ELF-1 (cell line): Measurements from ENCODE around the gene PLA2G4A.
"Not testable (repeated sequence)": the region's sequence is repeated elsewhere in the genome, so short reads cannot be mapped to it uniquely, and the experiment has no call there.

Experiments
- DNase-seq: peaks from one replicate; pipeline ENCODE4 v3.0.0-alpha.2; 2016; ENCODE audit warnings: low read depth, low spot score

The PLA2G4A gene

DNA sequence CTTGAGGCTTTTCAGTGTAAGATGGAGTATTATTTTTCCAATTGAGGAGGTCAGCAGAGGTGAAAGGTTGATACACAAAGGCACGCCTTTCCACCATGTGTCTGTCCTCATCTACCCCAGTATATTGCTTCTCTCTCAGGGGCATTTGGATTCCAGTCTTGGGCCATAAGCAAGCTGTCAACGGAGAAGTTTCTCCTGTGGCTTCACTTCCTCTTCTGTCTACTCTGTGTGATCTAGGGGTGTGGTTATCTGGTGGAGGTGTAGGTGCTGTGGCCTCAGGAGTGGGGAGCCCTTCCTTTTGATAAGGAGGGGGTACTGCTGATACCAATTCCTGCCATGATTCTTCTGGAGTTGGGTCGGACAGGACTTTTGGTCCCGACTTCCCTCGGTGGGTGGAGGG is 92.6 kb downstream of the PLA2G4A start:
- DNase-seq = not testable (repeated sequence)

DNA sequence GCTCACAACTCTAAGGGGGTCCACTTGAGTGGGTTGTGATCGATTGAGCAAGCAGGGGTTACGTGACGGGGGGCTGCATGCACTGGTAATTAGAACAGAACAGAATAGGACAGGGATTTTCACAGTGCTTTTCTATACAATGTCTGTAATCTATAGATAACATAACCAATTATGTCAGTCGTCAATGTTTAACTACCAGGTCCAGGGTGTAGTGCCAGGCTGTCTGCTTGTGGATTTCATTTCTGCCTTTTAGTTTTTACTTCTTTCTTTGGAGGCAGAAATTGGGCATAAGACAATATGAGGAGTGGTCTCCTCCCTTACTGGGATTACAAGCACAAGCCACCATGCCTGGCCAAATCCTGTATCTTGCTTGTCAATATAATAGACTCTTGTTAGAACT is 94.1 kb downstream of the PLA2G4A start:
- DNase-seq = not testable (repeated sequence)

DNA sequence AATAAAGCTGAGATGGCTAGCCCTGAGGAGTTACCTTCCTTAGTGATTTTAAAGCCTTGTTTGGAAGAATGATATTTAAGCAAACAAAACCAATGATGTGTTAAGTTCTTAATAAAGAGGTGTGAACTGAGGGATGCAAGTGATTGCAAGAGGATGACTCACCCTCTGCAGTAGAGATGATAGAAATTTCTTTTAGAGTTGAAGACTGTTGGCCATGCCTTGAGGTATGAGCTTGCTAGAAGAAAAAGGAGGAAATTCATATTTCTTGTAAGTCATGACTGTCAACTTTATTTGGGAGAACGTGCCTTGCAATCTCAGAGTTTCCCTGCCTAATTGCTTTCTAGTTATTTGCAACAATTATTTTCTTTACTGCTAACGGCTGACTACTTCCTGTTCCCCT is 94.7 kb downstream of the PLA2G4A start:
- DNase-seq = no peak

DNA sequence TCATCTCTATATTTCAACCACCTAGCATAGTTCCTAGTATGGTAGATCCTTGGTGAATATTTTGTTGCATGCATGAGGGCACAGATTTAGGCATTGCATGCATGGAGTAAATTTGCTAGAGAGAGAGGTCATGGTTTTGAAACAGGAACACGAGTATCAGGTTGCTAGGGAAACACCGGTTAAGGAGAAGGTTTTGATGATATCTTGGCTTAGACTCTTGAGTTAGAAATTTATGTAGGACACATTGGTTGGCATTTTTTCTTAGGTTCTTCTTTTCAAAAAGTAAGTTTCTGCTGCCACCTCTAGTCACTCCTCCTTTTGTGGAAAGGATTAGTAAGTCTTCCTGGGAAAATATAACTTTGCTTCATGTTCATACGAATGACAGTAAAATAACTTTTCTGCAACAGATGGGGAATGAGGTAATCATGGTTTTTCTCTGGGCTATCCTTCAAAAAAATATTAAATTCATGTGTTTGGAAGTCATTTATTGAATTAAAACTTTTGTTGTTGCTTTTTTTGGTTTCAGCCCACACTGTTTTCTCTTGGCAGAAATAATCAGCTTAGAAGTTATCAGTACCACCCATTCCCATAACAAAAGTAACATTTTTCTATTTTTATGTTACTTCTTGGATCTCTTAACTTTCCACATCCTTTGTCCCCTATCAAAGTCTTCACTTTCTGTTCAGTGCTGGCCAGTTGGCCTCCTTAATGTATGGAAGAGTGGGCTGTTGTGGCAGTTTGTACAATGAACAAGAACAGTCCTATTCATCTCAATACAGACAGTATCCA is 97.3 kb downstream of the PLA2G4A start:
- no peak for DNase-seq

DNA sequence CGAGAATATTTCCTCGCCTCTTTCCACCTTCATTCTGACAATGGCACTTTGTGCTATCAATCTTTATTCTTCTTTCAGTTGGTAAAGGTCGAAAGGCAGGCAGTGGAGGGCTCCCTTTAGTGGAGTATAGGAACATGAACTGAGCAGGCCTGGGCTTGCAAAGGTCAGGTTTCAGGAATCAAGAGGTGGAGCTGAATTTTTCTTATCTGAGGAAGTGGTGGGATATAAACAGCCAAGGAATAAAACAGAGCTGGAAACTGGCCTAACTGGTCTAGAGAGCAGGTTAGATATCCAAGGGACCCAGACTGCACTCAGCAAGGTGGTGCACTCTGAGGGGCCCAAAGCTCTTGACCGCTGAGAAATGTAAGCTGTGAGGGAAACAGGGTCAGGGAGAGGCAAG is 99.1 kb downstream of the PLA2G4A start:
- peak; percentile 52 for DNase-seq

DNA sequence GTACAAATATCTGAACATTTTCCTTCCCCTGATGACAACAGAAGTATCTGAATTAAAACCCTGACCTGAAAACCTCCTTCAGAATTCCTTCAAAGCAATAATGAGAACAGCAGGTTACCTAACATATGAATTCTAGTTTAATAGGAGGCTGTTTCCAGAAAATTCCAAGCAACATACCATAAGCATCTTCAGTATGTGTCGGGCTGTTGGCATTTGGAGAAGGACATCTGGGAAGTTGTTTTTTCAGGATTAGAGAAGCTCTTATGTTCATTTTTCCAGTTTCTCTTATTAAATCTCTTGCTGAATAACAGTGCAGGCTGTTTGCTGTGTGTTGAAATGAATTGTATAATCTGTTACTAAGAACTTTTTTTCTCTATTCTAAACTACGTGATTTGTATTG is 101.5 kb downstream of the PLA2G4A start:
- DNase-seq = no peak

DNA sequence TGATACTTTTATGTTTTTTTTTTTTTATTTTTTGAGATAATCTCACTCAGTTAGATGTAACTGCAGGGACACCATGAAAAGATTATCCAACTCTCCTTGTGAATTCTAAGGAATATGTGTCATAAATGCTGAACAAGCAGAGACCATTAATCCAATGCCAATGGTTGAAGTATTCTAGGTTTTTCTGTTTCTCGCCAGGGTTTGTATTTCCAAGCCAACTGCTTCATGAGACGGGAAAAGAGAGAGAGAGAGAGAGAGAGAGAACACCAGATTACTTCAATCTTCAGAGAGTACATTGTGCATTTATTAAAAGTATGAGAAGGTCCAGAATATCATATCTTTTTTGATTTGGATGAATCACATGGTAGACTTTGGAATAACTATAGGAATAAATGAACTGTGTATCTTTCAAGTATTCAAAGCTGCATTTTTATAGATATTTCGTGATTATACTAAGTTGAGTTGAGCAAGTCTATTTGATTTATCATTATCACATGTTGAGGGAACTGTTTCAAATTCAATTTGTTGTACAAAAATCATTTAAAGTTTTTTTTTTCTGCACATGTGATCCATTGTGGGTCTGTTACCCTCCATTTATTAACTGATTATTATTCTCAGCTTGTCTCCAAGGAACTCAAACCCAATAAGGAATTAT is 108.4 kb downstream of the PLA2G4A start:
- DNase-seq = no peak

DNA sequence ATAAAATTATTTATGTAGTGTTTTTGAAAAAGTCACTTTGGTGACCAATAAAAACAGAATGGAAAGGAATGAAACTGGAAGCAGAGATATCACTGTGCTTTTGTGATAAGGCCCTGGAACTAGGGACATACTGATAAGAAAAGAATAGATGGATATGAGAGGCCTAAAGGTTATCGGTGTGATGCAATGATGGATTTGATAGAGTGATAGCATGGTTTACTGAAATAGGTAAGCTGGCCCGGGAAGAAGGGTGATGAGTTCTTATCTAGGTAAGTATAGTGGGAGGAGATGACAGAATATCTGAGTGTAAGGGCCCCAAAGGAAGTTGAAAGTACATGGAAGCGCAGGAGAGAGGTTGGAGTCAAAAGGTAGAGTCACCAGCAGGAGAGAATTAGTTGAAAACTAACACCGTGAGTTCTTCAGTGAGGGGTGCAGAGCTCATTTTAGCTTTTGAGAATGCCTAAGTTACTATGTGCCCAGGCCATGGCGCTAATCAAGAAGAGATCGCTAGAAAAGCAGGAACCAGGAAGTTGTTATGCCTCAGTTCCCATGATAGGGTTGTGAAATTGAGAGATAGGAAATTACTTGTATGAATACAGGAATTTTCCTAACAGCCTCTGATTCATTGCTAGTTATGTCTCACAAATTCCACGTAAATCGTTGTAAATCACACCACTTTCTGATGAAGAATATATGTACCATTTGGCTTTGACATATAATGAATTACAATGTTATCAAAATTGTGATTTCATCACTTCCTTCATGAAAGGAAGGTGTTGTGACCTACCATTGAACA is 115.3 kb downstream of the PLA2G4A start:
- DNase-seq = no peak

DNA sequence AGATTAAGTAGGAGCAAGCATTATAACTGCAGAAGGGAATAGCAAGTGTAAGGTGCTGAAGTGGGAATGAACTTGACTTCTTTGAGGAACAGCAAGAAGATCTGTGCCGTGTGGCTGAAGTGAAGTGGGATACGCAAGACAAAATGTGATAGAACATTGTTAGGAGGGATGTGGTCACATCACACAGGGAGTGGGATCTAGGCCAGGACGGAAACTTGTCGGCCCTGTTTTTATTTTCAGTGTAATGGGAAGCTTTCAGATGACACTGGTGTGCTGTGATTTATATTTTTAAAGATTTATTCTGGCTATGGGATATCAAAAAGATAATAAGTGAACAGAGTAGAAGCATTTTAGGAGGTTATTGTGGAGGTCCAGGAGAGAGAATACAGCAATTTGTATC is 116.4 kb downstream of the PLA2G4A start:
- DNase-seq = no peak

DNA sequence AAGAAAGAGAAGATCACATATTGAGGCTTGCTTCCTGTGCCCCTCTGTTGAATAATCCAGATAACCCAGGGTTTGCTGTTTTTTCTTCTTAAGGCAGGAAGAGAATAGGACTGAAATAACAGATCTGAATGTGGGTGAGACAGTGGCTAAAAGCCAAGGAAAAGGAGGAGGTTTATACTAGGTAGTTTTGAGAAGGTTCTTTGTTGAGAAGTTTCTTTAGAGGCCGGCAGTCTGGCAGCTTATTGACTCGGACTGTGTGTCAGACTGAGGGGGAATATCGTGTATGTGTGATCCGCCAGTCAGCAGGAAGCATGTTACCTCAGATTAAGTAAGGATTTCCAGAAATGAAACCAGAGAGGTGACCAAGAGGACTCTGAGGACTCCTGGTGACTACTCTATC is 119.8 kb downstream of the PLA2G4A start:
- DNase-seq = no peak

DNA sequence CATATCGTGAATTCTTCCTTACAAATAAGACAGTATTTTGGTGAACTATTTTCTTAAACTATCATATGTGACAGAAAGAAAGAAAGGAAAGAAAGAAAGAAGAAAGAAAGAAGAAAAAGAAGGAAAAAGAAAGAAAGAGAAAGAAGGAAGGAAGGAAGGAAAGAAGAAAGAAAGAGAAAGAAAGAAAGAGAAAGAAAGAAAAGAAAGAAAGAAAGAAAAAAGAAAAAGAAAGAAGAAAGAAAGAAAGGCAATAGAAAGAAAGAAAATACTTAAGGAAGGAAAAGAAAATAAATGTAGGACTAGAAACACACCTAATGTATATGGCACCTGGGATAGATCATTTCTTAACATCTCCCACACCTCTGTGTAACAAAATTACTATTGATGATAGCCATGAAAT is 120.4 kb downstream of the PLA2G4A start:
- no peak for DNase-seq

DNA sequence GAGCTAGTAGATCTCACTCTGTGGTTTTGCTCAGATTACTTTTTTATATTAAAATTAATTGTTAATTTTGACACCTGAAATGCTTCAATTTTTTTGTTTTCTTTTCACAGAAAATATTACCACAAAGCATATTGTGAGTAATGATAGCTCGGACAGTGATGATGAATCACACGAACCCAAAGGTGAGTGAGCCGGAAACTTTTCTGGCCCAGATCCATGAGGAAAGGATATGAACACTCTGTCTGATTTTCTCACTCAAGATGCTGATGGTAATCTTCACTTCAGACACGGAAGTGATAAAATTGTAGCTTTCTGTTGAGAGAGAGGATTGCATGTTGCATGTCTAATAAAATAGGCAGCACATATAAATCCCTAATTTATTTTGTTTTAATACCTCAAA is 121.8 kb downstream of the PLA2G4A start:
- no peak for DNase-seq

DNA sequence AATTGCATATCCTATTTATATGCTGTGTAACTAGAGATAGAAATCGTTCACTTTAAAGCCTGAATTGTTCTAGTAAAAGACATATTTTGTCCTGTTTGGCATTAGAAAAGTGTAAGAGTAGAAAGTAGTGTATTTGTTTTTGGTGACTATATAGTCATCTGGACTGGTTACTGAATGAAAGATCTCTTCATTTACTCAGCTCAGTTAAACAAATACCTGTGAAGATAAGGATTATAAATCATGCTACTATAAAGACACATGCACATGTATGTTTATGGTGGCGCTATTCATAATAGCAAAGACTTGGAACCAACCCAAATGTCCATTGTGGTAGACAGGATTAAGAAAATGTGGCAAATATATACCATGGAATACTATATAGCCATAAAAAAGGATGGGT is 125.1 kb downstream of the PLA2G4A start:
- DNase-seq = no peak

DNA sequence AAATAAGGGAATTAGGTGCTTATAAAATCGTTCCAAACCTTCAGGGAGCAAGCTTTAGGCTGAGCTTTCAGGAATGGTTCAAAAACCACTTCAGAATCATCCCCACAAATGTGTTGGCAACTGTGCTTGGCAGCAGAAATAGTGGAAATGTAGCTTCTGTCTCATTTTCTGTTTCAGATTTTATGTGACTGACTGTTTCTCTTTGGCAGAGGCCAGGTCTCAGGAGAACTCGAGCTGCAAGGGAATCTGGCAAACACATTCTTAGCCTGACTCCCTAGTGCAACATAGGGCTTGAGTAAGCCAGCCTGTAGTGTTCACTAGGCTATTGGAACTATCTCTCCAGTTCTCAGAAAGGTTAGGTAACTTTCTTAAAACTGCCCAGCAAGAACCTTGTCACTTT is 128.6 kb downstream of the PLA2G4A start:
- DNase-seq = no peak

DNA sequence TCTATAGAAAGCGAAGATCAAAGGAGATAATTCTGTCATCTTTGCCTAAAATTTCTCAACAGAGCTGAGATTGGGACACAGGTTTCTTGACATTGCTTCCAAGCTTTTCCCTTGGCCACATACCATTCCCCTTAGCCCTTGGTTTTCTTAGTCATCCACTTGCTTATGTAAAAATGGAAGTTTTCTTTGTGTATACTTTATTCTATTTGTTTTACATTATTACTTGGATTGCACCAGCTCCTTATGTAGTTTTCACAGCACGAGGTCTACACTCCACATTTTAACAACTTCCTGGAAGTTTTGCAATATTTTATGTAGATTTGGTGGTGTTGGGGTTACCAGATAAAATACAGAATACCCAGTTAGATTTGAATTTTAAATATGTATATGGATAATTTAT is 129.8 kb downstream of the PLA2G4A start:
- DNase-seq = no peak

DNA sequence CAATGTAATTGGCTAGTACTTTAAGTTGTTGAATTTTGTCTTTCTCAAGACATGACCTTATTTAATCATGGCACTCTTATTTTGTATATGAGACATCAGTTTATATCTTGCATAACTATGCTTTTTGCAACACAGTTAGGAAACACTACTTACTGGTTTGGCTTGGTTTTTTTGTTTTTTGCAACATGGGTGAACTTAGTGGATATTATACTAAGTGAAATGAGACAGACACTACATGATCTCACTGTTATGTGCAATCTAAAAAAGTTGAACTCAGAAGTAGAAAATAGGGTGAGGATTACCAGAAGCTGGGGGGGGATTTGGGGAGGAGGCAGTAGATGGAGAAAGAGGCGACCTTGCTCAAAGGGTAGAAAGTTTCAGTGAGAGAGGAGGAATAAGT is 132.1 kb downstream of the PLA2G4A start:
- no peak for DNase-seq

DNA sequence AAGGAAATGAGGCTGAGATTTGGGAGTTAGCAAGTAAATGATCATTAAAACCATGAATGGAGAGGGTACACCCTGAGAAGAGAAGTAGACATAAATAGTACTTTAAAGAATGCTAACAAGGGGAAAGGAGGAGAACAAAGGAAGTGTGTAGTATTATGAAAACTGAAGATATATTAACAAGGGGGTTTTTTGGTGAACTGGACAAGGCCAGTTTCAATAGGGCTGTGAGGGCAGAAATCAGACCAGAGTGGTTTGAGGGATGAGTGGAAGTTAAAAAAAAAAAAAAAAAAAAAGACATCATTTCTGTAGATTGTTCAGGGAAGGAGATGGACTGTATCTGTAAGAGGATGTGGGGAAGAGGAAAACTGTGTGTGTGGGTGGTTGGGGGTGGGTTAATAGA is 137.1 kb downstream of the PLA2G4A start:
- DNase-seq = no peak

DNA sequence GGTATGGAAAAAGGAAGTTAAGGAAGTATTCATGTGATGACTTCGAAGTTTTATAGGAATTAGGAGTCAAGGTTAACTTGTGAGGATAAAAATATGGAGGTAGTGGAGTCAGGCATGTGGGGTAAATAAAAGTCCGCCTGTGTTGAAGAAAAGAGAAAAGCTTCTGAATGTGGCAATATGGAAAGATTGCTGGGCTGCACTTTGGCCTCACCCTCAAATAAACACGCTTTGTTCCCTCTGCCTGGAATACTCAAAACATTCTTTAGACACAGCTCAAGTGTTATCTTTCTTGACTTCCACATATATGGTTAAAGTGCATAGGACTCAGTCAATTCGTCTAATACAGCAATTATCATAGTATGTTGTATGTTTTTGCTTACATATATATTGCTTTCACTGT is 137.7 kb downstream of the PLA2G4A start:
- no peak for DNase-seq

DNA sequence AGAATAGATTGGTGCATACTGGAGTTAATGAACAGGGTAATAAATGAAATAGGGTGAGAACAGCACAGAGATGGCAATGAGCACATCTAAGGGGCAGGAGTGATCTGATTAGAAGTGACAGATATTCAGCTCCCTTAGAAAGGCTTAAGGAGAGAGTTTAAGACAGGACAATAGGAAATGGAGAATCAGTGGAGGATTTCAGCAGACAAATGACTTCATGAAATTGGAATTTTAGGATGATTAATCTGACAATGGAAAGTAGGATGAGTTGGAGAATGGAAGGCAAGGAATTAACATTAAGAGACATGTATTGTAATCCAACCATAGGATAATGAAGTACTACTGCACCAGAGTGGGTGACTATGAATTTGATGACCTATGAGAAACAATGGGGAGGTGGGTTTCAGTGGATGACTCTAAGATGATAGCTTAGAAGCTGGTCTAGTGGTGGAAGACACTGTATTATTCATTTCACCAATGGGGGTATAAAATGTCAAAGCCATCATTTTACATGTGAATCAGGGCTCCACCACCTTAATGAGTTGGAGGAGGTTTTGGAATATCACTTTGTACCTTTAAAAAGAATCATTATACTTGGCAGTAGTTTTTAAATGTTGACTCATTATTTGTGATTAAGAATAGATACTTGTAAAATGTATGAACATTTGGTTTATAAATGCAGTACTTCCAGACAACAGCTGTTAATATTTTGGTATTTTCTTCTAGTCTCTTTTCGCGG is 139.1 kb downstream of the PLA2G4A start:
- no peak for DNase-seq

DNA sequence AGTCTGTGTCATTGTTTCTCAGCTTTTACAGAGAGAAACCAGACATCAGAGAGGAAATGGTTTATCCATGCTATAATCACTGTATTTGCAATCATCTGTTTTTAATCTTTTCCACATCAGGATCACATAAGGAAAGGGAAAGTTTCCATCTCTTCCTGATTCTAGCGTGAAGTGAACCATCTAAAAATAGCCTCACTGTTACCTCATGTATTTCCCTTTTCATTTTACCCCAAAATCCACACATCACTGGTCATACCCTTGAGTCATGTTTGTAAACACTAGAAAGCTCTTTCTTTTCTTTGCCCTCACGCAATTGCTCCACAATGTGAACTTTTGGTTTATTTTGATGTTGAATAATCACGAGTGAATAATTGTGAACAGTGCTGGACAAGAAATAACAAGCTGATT is 146.0 kb downstream of the PLA2G4A start:
- no peak for DNase-seq

DNA sequence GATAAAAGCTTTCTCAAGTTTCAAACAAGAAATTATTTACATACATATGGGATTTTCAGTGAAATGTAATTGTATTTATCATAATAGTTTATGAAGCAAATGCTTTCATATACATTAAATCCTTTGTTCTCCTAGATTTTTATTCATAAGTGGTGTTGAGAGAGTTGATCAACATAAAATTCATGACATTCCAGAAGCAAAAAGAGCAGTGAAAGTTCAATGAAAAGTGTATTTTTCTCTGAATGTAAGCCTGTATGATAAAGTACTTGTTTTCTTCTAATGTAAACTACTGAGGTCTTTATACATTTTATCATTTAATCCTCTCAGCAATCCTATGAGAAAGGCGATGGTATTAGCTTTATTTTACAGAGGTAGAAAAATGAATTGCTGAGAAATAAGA is 146.5 kb downstream of the PLA2G4A start:
- no peak for DNase-seq

DNA sequence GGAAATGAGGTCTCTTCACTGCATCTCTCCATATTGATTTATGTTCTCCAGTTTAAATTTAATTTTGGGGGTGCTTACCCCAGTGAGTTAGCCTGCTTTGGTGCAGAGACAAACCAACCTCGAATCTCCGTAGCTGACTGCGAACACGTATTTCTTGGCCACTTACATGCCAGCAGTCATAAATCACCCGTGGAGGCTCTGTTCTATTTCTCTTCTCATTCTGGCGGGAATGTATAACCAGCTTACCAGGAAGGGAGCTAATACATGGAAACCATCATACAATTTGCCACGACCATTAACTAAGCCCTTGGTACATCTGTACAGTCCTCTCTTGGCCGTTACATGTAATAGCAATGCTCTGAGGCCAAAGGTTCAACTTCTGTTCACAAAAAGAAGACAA is 148.0 kb downstream of the PLA2G4A start:
- no peak for DNase-seq
